A673 (cell line): Measurements from ENCODE around the gene MLC1.

ENCODE experiments used
- EZH2 ChIP-seq: fragments of 200-600 bp; sonication (generic); IDR thresholded peaks from 2 replicates; pipeline ENCODE4 v1.6.1; 2017; ENCODE audit warnings: borderline replicate concordance, low read depth, mild to moderate bottlenecking, mixed read lengths, antibody characterized with exemption, low read length; ENCODE audit not compliant: poor library complexity, severe bottlenecking
- TF ChIP-seq, protein P1 (sequence below): fragments of 300-800, 200-600 bp; sonication (generic); conservative IDR thresholded peaks from 2 replicates; pipeline ENCODE4 v1.5.1; 2017; ENCODE audit warnings: low read depth, mild to moderate bottlenecking, antibody characterized with exemption, low read length, moderate library complexity, mixed read lengths

DNA sequence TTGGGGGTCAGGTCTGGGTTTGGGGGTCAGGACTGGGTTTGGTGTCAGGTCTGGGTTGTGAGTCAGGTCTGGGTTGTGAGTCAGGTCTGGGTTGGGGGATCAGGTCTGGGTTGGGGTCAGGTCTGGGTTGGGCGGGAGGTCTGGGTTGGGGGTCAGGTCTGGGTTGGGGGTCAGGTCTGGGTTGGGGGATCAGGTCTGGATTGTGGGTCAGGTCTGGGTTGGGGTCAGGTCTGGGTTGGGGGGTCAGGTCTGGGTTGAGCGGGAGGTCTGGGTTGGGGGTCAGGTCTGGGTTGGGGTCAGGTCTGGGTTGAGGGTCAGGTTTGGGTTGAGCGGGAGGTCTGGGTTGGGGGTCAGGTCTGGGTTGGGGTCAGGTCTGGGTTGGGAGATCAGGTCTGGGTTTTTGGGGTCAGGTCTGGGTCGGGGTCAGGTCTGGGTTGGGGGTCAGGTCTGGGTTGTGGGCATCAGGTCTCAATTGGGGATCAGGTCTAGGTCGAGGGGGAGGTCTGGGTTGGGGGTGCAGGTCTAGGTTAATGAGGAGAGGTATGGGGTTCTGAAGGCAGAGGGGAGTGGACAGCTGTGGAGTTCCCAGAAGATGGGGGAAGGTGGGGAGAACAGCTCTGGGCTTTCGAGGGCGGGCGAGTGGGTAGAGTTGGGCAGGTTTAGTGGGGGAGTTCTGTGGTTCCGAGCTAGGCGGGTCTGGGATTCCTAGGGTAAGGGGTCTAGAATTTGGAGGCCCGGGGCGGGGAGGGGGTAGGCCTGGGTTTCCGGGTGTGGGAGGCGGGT, 27.8 kb downstream of the MLC1 start:
- TF ChIP-seq, protein P1, sequence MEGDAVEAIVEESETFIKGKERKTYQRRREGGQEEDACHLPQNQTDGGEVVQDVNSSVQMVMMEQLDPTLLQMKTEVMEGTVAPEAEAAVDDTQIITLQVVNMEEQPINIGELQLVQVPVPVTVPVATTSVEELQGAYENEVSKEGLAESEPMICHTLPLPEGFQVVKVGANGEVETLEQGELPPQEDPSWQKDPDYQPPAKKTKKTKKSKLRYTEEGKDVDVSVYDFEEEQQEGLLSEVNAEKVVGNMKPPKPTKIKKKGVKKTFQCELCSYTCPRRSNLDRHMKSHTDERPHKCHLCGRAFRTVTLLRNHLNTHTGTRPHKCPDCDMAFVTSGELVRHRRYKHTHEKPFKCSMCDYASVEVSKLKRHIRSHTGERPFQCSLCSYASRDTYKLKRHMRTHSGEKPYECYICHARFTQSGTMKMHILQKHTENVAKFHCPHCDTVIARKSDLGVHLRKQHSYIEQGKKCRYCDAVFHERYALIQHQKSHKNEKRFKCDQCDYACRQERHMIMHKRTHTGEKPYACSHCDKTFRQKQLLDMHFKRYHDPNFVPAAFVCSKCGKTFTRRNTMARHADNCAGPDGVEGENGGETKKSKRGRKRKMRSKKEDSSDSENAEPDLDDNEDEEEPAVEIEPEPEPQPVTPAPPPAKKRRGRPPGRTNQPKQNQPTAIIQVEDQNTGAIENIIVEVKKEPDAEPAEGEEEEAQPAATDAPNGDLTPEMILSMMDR = no peak
- TF ChIP-seq EZH2 = no peak
